SK-N-SH treated with all-trans-retinoic acid at 6 μM for 48 hours (cell line): ENCODE results near the gene TAL2.

Source experiments
- ATAC-seq: fragments of 200-7000 bp; cut with Tn5 transposase; 3 replicates; pipeline ENCODE4 v1.9.1; 2020; ENCODE audit warnings: mild to moderate bottlenecking, moderate library complexity
- ARNTL ChIP-seq: fragments of 450-650 bp; formaldehyde crosslinking; IDR thresholded peaks from 2 replicates; pipeline ENCODE4 v1.5.0; 2020; ENCODE audit warnings: low read depth, mild to moderate bottlenecking, moderate library complexity, borderline replicate concordance
- BACH2 ChIP-seq: fragments of 250-450 bp; sonication (Bioruptor Pico); IDR thresholded peaks from 2 replicates; pipeline ENCODE4 v1.9.0; 2021; ENCODE audit warnings: mild to moderate bottlenecking, borderline replicate concordance
- CREB5 ChIP-seq: fragments of 250-450 bp; sonication (Bioruptor Pico); IDR thresholded peaks from 2 replicates; pipeline ENCODE4 v1.5.1; 2020; ENCODE audit warnings: low read depth, mild to moderate bottlenecking, moderate library complexity
- CSDC2 ChIP-seq: fragments of 250-450 bp; sonication (Bioruptor Pico); IDR thresholded peaks from 2 replicates; pipeline ENCODE4 v1.5.0; 2020; ENCODE audit warnings: mild to moderate bottlenecking, moderate library complexity
- CSRNP3 ChIP-seq: fragments of 250-450 bp; sonication (Bioruptor Pico); IDR thresholded peaks from 2 replicates; pipeline ENCODE4 v1.5.1; 2021; ENCODE audit warnings: mild to moderate bottlenecking, moderate library complexity
- ESRRG ChIP-seq: fragments of 250-450 bp; sonication (Bioruptor Pico); IDR thresholded peaks from 2 replicates; pipeline ENCODE4 v1.6.1; 2021; ENCODE audit warnings: mild to moderate bottlenecking
- GLIS3 ChIP-seq: fragments of 250-450 bp; sonication (Bioruptor Pico); IDR thresholded peaks from 2 replicates; pipeline ENCODE4 v1.5.0; 2020; ENCODE audit warnings: mild to moderate bottlenecking, moderate library complexity
- ISL1 ChIP-seq: fragments of 250-450 bp; sonication (Bioruptor Pico); IDR thresholded peaks from 2 replicates; pipeline ENCODE4 v2.1.2; 2022; ENCODE audit warnings: mild to moderate bottlenecking, moderate library complexity
- OSR1 ChIP-seq: fragments of 250-450 bp; sonication (Bioruptor Pico); IDR thresholded peaks from 2 replicates; pipeline ENCODE4 v1.8.0; 2022; ENCODE audit warnings: moderate library complexity, mild to moderate bottlenecking, inconsistent platforms
- POU6F1 ChIP-seq: fragments of 250-450 bp; sonication (Bioruptor Pico); IDR thresholded peaks from 2 replicates; pipeline ENCODE4 v1.8.0; 2021; ENCODE audit warnings: low read depth, mild to moderate bottlenecking, moderate library complexity, borderline replicate concordance
- PPARA ChIP-seq: fragments of 250-450 bp; sonication (Bioruptor Pico); IDR thresholded peaks from 2 replicates; pipeline ENCODE4 v1.5.0; 2020; ENCODE audit warnings: mild to moderate bottlenecking, borderline replicate concordance
- RARB ChIP-seq: fragments of 250-450 bp; sonication (Bioruptor Pico); IDR thresholded peaks from 2 replicates; pipeline ENCODE4 v1.8.0; 2021; ENCODE audit warnings: mild to moderate bottlenecking, moderate library complexity
- TCF4 ChIP-seq: fragments of 250-450 bp; sonication (Bioruptor Pico); IDR thresholded peaks from 2 replicates; pipeline ENCODE4 v1.8.0; 2021; ENCODE audit warnings: mild to moderate bottlenecking, moderate library complexity, borderline replicate concordance
- TOX ChIP-seq: fragments of 250-450 bp; sonication (Bioruptor Pico); IDR thresholded peaks from 2 replicates; pipeline ENCODE4 v1.8.0; 2021; ENCODE audit warnings: mild to moderate bottlenecking, moderate library complexity, borderline replicate concordance
- TSHZ2 ChIP-seq: fragments of 250-450 bp; sonication (Bioruptor Pico); IDR thresholded peaks from 2 replicates; pipeline ENCODE4 v1.5.0; 2020; ENCODE audit warnings: mild to moderate bottlenecking, moderate library complexity
- ZC3H10 ChIP-seq: fragments of 250-450 bp; sonication (Bioruptor Pico); IDR thresholded peaks from 2 replicates; pipeline ENCODE4 v1.5.1; 2021; ENCODE audit warnings: mild to moderate bottlenecking, moderate library complexity
- ZFP30 ChIP-seq: fragments of 450-650 bp; formaldehyde crosslinking; IDR thresholded peaks from 2 replicates; pipeline ENCODE4 v1.5.0; 2022; ENCODE audit warnings: mild to moderate bottlenecking, moderate library complexity
- ZNF70 ChIP-seq: fragments of 450-650 bp; formaldehyde crosslinking; IDR thresholded peaks from 2 replicates; pipeline ENCODE4 v1.5.0; 2020; ENCODE audit warnings: mild to moderate bottlenecking, moderate library complexity
- TF ChIP-seq, protein P1 (sequence below): fragments of 250-450 bp; sonication (Bioruptor Pico); IDR thresholded peaks from 2 replicates; pipeline ENCODE4 v1.8.0; 2020; ENCODE audit warnings: mild to moderate bottlenecking, moderate library complexity, borderline replicate concordance

TAL2 gene

DNA sequence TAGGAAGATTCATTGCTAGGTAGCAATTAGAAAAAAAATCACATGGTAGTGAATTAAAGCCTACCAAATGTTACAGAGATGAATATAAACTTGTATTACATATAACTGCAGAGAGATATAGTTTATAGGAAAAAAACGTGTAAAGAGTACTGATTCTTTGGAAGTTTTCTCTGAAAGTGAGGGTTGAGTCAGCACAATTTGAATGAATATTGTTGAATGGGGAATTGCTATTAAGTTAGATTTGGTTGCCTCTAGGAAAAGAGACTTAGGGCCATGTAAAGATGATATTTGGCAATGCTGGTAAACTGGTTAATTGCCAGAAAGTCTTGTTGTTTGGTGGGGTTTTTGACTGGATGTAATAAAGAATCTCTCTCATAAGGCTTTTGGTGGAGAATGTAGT, 37.2 kb upstream of the TAL2 start (continued):
- TF ChIP-seq POU6F1 (CRISPR knock-in tag) (no peak), ESRRG (no peak)

- no peak for ATAC-seq
- TF ChIP-seq, protein P1, sequence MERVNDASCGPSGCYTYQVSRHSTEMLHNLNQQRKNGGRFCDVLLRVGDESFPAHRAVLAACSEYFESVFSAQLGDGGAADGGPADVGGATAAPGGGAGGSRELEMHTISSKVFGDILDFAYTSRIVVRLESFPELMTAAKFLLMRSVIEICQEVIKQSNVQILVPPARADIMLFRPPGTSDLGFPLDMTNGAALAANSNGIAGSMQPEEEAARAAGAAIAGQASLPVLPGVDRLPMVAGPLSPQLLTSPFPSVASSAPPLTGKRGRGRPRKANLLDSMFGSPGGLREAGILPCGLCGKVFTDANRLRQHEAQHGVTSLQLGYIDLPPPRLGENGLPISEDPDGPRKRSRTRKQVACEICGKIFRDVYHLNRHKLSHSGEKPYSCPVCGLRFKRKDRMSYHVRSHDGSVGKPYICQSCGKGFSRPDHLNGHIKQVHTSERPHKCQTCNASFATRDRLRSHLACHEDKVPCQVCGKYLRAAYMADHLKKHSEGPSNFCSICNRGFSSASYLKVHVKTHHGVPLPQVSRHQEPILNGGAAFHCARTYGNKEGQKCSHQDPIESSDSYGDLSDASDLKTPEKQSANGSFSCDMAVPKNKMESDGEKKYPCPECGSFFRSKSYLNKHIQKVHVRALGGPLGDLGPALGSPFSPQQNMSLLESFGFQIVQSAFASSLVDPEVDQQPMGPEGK, result no peak
- TF ChIP-seq ESRRG (no peak), ZC3H10 (CRISPR knock-in tag) (no peak), ZNF70 (CRISPR knock-in tag) (no peak), CSDC2 (CRISPR knock-in tag) (no peak)
Measured at GRCh38 chr9:105632807-105633206, 29.4 kb upstream of the TAL2 start.

GRCh38 chr9:105633411-105633810, 28.8 kb upstream of the TAL2 start:
- TF ChIP-seq ZFP30 (CRISPR knock-in tag), result no peak
- no peak for TF ChIP-seq GLIS3 (CRISPR knock-in tag)
- no peak for TF ChIP-seq ISL1 (CRISPR knock-in tag)
- no peak for TF ChIP-seq ZNF70 (CRISPR knock-in tag)
- TF ChIP-seq TSHZ2, result no peak
- no peak for TF ChIP-seq CSDC2 (CRISPR knock-in tag)
- no peak for TF ChIP-seq ZC3H10 (CRISPR knock-in tag)
- no peak for TF ChIP-seq CSRNP3 (CRISPR knock-in tag)
- TF ChIP-seq ESRRG, result no peak
- TF ChIP-seq BACH2 (CRISPR knock-in tag), result no peak
- no peak for TF ChIP-seq CREB5
- no peak for TF ChIP-seq TOX
- TF ChIP-seq PPARA (CRISPR knock-in tag), result no peak
- TF ChIP-seq RARB (CRISPR knock-in tag), result no peak
- TF ChIP-seq OSR1 (CRISPR knock-in tag), result no peak
- TF ChIP-seq ARNTL (CRISPR knock-in tag), result no peak
- TF ChIP-seq, all 23 proteins: peak for 0
- ATAC-seq, result no peak

GRCh38 chr9:105636331-105636730, 25.9 kb upstream of the TAL2 start:
- no peak for ATAC-seq
- TF ChIP-seq CREB5 (no peak), ZNF70 (CRISPR knock-in tag) (no peak), PPARA (CRISPR knock-in tag) (no peak), TCF4 (no peak), CSRNP3 (CRISPR knock-in tag) (no peak)
- TF ChIP-seq, all 23 proteins: peak for 0
